Fibroblast of lung (primary cell): Measurements from ENCODE around the gene MGST3. TPM values are rescaled to one million over a fixed set of nuclear protein-coding genes. Genes with fewer than 3 reads are reported as not detected.
"Not testable (repeated sequence)": the region's sequence is repeated elsewhere in the genome, so short reads cannot be mapped to it uniquely, and the experiment has no call there.

Experiments used
- DNase-seq, 2 donors: peaks; one replicate each; pipeline versions ENCODE4 v3.0.0 to v3.0.0-alpha.2; 2010; ENCODE audit warnings: low read depth in 2 of 2
- H2AFZ ChIP-seq: 2 replicates; pipeline ENCODE4 v1.5.1; 2012; ENCODE audit warnings: low read length, control low read depth, inconsistent platforms
- H3K27ac ChIP-seq: 2 replicates; pipeline ENCODE4 v1.5.1; 2011; ENCODE audit warnings: low read length, control low read depth; ENCODE audit not compliant: insufficient read depth
- H3K27me3 ChIP-seq: 2 replicates; pipeline ENCODE4 v1.5.1; 2011; ENCODE audit warnings: mild to moderate bottlenecking, low read length; ENCODE audit not compliant: control insufficient read depth, insufficient read depth
- H3K36me3 ChIP-seq: 2 replicates; pipeline ENCODE4 v1.5.1; 2011; ENCODE audit warnings: low read length; ENCODE audit not compliant: control insufficient read depth, insufficient read depth
- H3K4me1 ChIP-seq: 2 replicates; pipeline ENCODE4 v1.5.1; 2011; ENCODE audit warnings: low read length; ENCODE audit not compliant: control insufficient read depth, insufficient read depth; ENCODE audit errors: extremely low read depth
- H3K4me2 ChIP-seq: 2 replicates; pipeline ENCODE4 v1.5.1; 2011; ENCODE audit warnings: low read length, control low read depth; ENCODE audit not compliant: insufficient read depth; ENCODE audit errors: extremely low read depth
- H3K4me3 ChIP-seq, 4 experiments: fragments of 200-600 bp in 1 of 4; sonication (generic) in 1 of 4; replicated peaks in 1 of 4; 2 replicates each; pipeline ENCODE4 v1.5.1; 2011 to 2016; ENCODE audit warnings: low read length in 4 of 4, low read depth in 3 of 4, mild to moderate bottlenecking in 3 of 4, control low read depth in 2 of 4, inconsistent platforms in 1 of 4, mixed read lengths in 1 of 4; ENCODE audit not compliant: insufficient read depth in 1 of 4; ENCODE audit errors: control extremely low read depth in 1 of 4
- H3K79me2 ChIP-seq: 2 replicates; pipeline ENCODE4 v1.5.1; 2012; ENCODE audit warnings: mild to moderate bottlenecking, low read length, inconsistent platforms; ENCODE audit not compliant: control insufficient read depth, insufficient read depth
- H3K9ac ChIP-seq: 2 replicates; pipeline ENCODE4 v1.5.1; 2011; ENCODE audit warnings: mild to moderate bottlenecking, low read length, control low read depth; ENCODE audit not compliant: insufficient read depth
- H3K9me3 ChIP-seq: 2 replicates; pipeline ENCODE4 v1.5.1; 2012; ENCODE audit warnings: low read depth, low read length; ENCODE audit not compliant: control insufficient read depth, insufficient read depth
- H4K20me1 ChIP-seq: 2 replicates; pipeline ENCODE4 v1.5.1; 2011; ENCODE audit warnings: low read length; ENCODE audit not compliant: control insufficient read depth, insufficient read depth; ENCODE audit errors: extremely low read depth
- CTCF ChIP-seq, 2 donors: IDR thresholded peaks in 1 of 2; conservative IDR thresholded peaks in 1 of 2; 1 replicate in 1 of 2; 2 replicates in 1 of 2; pipeline ENCODE4 v1.5.1; 2011 to 2012; ENCODE audit warnings: low read length in 2 of 2, control low read depth in 1 of 2, inconsistent platforms in 1 of 2, low read depth in 1 of 2, mild to moderate bottlenecking in 1 of 2
- EZH2 ChIP-seq: IDR thresholded peaks from 2 replicates; pipeline ENCODE4 v1.5.1; 2012; ENCODE audit warnings: low read length, control low read depth, mild to moderate bottlenecking; ENCODE audit errors: missing control alignments
- polyA plus RNA-seq, 2 donors: library from polyadenylated mRNA; depleted of rRNA in 1 of 2; stranded (reverse) in 1 of 2; unstranded in 1 of 2; fragments of >200 nt; gene quantifications; 2 replicates each; pipeline ENCODE4 v1.2.1, GENCODE V29; 2011 to 2012; ENCODE audit warnings: missing spikeins in 1 of 2
- total RNA-seq: library from RNA; depleted of rRNA; stranded (reverse); fragments of >200 nt; gene quantifications from 2 replicates; pipeline ENCODE4 v1.2.1, GENCODE V29; 2014

Gene MGST3
- total and polyA plus RNA-seq, 2 donors (not counting 1 experiment from before 2014, with no cell fraction given) = 346 to 355 TPM

- H3K36me3 ChIP-seq = peaks cover 8% of the 10 kb centered on the region
- no peak overlapping the region for H2AFZ ChIP-seq
- no peak for DNase-seq
- no peak overlapping the region for H3K4me3 ChIP-seq
- no peak overlapping the region for H3K9ac ChIP-seq
- no peaks in the 10 kb centered on the region for H3K4me1 ChIP-seq
- peaks cover 37% of the 10 kb centered on the region for H3K79me2 ChIP-seq
- no peaks in the 10 kb centered on the region for H3K9me3 ChIP-seq
- H4K20me1 ChIP-seq = no peaks in the 10 kb centered on the region
- H3K27me3 ChIP-seq = no peaks in the 10 kb centered on the region
- TF ChIP-seq EZH2 (no peak), CTCF (conservative IDR thresholded peaks at IDR 0.05 in 1 of 2, IDR thresholded peaks at IDR 0.05 in 1 of 2; ENCODE audit: low read depth in 1 of 2, low read length in 2 of 2) (no peak)
- no peak overlapping the region for H3K27ac ChIP-seq
- no peak overlapping the region for H3K4me2 ChIP-seq
Observed at GRCh38 chr1:165648919-165649572, 18.0 kb downstream of the MGST3 start.

GRCh38 chr1:165650981-165651625 lies 20.1 kb downstream of the MGST3 start:
- no peak overlapping the region for H3K4me3 ChIP-seq
- no peak overlapping the region for H2AFZ ChIP-seq
- H3K79me2 ChIP-seq = peaks cover 26% of the 10 kb centered on the region
- H3K4me2 ChIP-seq = no peak overlapping the region
- H3K9ac ChIP-seq = no peak overlapping the region
- H3K4me1 ChIP-seq = no peaks in the 10 kb centered on the region
- H3K9me3 ChIP-seq = no peaks in the 10 kb centered on the region
- H3K27me3 ChIP-seq = no peaks in the 10 kb centered on the region
- H4K20me1 ChIP-seq = no peaks in the 10 kb centered on the region
- DNase-seq = no peak
- TF ChIP-seq EZH2 (no peak), CTCF (conservative IDR thresholded peaks at IDR 0.05 in 1 of 2, IDR thresholded peaks at IDR 0.05 in 1 of 2; ENCODE audit: low read depth in 1 of 2, low read length in 2 of 2) (no peak)
- H3K27ac ChIP-seq = no peak overlapping the region
- peaks cover 12% of the 10 kb centered on the region for H3K36me3 ChIP-seq

GRCh38 chr1:165658766-165659580 lies 27.9 kb downstream of the MGST3 start:
- not testable (repeated sequence) for DNase-seq
- peaks cover 13% of the 10 kb centered on the region for H3K36me3 ChIP-seq

More at GRCh38 chr1:165658766-165659580, 27.9 kb downstream of the MGST3 start:
- not testable (repeated sequence) for H2AFZ ChIP-seq, H3K4me2 ChIP-seq, H3K4me1 ChIP-seq, H4K20me1 ChIP-seq, H3K4me3 ChIP-seq, H3K9ac ChIP-seq, H3K9me3 ChIP-seq, H3K79me2 ChIP-seq, H3K27me3 ChIP-seq, H3K27ac ChIP-seq
